Fibroblast of the conjunctiva (primary cell): ENCODE data around the gene KCNAB1.

Experiments
- DNase-seq: peaks from one replicate; pipeline ENCODE4 v3.0.0-alpha.2; 2010; ENCODE audit warnings: low read depth

KCNAB1 gene

DNA sequence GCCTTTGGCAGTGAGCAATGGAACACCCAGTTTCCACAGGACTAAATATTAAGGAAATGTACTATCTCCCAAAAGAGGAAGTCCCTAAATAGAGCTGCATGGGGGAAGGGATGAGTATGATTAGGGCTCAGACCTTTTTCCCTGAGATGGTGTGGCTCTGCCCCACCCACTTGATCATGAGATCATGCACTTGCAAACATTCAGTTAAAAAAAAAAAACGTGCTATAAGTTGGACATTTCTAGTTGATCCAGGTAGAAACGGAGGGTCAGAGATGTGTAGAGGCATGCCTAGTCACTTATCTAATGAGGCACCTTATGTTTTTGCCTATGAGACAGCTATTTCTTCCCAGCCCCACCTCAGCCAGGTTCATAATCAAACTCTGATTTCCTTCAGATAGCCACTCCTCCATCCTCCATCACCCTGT lies 459.1 kb downstream of the KCNAB1 start:
- no peak for DNase-seq

DNA sequence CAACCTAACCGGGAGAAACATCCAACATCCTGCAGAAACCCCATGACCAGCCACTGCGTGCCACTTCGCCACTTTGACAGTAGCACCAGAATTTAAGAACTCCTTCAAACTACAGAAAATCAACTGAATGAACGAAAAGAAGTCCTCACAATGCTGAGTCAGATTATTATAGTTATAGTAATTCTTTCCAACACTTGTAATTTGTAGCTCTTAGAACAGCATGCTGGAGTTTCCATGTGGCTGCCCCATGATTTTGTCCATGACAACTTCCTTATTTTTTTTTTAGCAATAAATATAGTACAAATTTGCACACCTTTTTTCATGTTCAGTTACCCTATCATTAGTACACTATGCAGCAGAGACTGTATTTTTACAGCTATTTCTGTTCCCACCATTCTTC lies 460.7 kb downstream of the KCNAB1 start:
- DNase-seq = no peak

DNA sequence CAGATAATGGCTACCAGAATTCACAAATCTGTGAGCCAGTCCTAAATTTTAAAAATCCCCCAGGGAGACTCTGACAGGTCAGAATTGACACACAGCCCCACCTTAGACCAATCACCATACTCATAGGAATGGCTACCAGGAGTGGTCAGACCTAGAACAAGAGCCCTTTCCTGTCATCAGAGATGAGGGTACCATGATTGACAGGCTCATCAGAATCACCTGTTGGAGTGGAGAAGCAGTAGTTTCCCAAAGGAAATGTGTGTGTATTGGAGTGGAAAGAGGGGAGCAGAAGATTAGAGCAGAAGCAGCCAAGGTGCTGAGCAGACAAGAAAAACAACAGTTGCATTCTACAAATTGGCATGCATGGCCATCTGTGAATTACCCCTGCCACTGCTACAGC lies 461.6 kb downstream of the KCNAB1 start:
- DNase-seq = no peak

DNA sequence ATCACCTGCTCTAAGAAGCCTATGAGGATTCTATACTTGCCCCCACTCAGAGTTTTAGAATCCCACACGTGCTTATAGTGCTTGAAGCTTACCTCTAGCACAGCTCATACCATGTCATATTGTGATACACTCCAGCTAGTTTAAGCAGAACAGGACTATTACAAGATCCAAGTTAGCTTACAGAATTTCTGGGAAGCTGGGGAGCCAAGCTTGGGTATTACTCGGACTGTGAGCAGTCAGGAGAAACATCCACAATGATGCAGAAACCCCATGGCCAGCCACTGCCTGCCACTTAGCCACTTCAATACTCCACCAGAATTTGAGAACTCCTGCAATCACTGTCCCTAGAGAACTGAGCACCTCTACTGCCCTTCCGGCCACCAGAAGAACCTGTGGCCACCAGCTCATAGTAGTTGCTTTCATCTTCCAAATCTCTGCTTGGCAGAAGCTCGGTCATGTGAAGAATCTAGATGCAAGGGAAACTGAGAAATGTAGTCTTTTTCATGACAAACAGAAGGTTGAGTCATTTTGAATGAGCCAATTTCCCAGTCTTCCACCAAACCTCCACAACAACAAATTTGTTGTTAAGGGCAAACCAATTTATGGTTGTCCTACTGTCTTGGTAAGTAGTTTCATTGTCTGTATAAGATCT lies 462.3 kb downstream of the KCNAB1 start:
- no peak for DNase-seq

DNA sequence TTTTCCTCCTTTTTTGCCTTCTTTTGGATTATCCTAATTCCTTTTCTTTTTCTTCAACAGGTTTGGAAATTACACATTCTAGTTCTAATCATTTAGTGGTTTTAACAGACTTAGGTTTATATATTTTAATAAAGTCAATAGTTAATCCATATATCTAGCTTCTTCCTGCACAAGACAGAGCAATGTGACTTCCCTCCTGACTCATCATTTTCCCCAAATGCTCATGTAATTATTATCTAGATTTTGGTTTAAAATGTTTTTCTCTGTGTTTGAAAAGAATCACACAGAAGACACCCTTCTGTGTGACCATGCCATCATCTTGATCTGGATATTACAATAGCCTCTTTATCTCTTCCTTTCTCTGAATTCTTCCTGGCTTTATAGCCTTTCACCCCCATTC lies 463.1 kb downstream of the KCNAB1 start:
- DNase-seq = no peak

DNA sequence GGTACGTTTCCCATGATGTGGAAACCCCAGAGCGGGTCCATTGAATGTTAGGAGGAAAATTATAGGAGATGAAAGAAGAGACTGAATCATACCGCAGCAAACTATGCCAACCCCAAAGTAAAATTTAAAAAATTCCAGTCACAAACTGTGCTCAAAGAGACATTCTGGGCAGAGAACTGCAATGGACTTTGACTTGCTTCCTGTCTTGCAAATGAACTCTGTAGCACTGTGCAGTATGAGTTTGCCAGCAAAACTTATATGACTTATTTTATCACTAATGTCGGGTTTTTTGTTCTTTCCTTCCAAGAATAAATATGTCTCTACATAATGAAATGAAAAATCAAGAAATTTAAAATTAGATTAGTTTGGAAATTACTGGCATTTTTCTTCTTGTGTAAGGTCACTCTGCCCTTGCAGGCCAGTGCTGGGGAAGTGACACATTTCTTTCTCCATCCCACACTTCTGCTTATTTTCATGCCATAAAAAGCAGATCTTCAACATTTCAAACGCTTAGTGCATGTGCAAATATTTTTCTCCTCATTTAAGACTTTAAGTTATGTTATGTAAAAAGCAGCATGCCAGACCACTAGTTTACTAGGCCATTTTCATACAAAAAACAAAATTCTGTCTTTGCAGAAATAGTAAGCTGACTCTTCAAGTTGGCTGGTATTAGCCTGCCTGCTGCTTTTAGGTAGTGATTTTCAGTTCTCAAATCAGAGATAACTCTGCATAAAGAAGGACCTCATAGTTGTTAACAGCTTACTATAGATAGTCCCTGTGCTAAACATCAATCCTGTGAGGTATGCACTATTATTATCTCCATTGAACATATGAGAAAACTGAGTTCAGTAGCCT lies 466.8 kb downstream of the KCNAB1 start:
- DNase-seq = no peak

DNA sequence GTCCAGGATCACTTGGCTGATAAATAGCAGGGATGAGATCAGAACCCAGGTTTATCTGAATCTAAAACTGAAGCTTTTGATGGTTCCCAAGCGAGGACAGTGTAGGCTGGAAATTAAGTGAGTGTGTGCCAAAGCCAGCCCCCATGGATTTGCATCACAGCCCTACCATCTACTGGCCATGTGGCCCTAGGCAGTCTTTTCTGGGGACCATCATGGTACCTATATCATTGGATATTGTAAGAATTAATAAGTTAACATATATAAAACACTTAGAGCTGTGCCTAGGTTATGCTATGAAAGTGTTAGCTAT lies 467.3 kb downstream of the KCNAB1 start:
- DNase-seq = no peak
